ENCODE data around the gene TPM2.

The TPM2 gene

GRCh38 chr9:35727676-35728040 lies 37.9 kb upstream of the TPM2 start:
- TF ChIP-seq, protein P1, sequence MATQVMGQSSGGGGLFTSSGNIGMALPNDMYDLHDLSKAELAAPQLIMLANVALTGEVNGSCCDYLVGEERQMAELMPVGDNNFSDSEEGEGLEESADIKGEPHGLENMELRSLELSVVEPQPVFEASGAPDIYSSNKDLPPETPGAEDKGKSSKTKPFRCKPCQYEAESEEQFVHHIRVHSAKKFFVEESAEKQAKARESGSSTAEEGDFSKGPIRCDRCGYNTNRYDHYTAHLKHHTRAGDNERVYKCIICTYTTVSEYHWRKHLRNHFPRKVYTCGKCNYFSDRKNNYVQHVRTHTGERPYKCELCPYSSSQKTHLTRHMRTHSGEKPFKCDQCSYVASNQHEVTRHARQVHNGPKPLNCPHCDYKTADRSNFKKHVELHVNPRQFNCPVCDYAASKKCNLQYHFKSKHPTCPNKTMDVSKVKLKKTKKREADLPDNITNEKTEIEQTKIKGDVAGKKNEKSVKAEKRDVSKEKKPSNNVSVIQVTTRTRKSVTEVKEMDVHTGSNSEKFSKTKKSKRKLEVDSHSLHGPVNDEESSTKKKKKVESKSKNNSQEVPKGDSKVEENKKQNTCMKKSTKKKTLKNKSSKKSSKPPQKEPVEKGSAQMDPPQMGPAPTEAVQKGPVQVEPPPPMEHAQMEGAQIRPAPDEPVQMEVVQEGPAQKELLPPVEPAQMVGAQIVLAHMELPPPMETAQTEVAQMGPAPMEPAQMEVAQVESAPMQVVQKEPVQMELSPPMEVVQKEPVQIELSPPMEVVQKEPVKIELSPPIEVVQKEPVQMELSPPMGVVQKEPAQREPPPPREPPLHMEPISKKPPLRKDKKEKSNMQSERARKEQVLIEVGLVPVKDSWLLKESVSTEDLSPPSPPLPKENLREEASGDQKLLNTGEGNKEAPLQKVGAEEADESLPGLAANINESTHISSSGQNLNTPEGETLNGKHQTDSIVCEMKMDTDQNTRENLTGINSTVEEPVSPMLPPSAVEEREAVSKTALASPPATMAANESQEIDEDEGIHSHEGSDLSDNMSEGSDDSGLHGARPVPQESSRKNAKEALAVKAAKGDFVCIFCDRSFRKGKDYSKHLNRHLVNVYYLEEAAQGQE (IDR thresholded peaks at IDR 0.05; ENCODE audit: insufficient read depth in 1 of 2, low read depth in 2 of 2, low read length in 2 of 2), result no peak
- TF ChIP-seq TAF1 (IDR thresholded peaks at IDR 0.05; ENCODE audit: borderline replicate concordance, insufficient read depth, low read length), result no peak
- TF ChIP-seq FOXP2 (optimal IDR thresholded peaks at IDR 0.05; ENCODE audit: borderline replicate concordance, extremely low read depth, extremely low read length, insufficient read depth), result no peak
- TF ChIP-seq SIN3A (IDR thresholded peaks at IDR 0.05; ENCODE audit: borderline replicate concordance, insufficient read depth, low read length), result no peak
- TF ChIP-seq POLR2AphosphoS5 (IDR thresholded peaks at IDR 0.05; ENCODE audit: low read depth, low read length), result no peak

GRCh38 chr9:35726931-35727330 lies 37.2 kb upstream of the TPM2 start:
- TF ChIP-seq, protein P1 (IDR thresholded peaks at IDR 0.05; ENCODE audit: insufficient read depth in 1 of 2, low read depth in 2 of 2, low read length in 2 of 2), result no peak
- TF ChIP-seq SIN3A (IDR thresholded peaks at IDR 0.05; ENCODE audit: borderline replicate concordance, insufficient read depth, low read length) (no peak), TAF1 (IDR thresholded peaks at IDR 0.05; ENCODE audit: borderline replicate concordance, insufficient read depth, low read length) (no peak), POLR2AphosphoS5 (IDR thresholded peaks at IDR 0.05; ENCODE audit: low read depth, low read length) (no peak), FOXP2 (optimal IDR thresholded peaks at IDR 0.05; ENCODE audit: borderline replicate concordance, extremely low read depth, extremely low read length, insufficient read depth) (no peak)

- no peak for TF ChIP-seq POLR2AphosphoS5 (IDR thresholded peaks at IDR 0.05; ENCODE audit: low read depth, low read length)
- no peak for TF ChIP-seq SIN3A (IDR thresholded peaks at IDR 0.05; ENCODE audit: borderline replicate concordance, insufficient read depth, low read length)
- TF ChIP-seq FOXP2 (optimal IDR thresholded peaks at IDR 0.05; ENCODE audit: borderline replicate concordance, extremely low read depth, extremely low read length, insufficient read depth), result no peak
- no peak for TF ChIP-seq TAF1 (IDR thresholded peaks at IDR 0.05; ENCODE audit: borderline replicate concordance, insufficient read depth, low read length)
- TF ChIP-seq, protein P1 (IDR thresholded peaks at IDR 0.05; ENCODE audit: insufficient read depth in 1 of 2, low read depth in 2 of 2, low read length in 2 of 2), result no peak
These were observed 35.6 kb upstream of the TPM2 start for GRCh38 chr9:35725362-35725761.

DNA sequence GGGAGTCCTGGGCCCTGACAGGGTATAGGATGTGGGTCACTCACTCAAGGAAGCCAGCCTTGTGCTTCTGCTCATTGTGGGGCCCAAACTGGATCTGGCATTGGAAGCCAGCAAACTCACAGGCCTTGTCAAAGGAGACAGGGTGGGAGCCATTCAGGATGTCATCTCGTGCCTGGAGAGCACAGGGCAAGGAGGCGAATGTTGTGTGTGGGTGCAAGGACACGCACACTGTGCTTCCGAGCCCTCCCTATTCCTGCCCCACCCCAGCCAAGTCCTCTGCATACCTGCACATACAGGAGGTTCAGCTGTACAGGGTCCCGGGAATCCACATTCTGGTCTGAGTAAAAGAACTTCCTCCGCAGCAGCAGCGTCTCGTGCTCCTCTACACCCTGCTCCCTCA lies 34.2 kb upstream of the TPM2 start:
- TF ChIP-seq TAF1 (IDR thresholded peaks at IDR 0.05; ENCODE audit: borderline replicate concordance, insufficient read depth, low read length), result no peak
- no peak for TF ChIP-seq FOXP2 (optimal IDR thresholded peaks at IDR 0.05; ENCODE audit: borderline replicate concordance, extremely low read depth, extremely low read length, insufficient read depth)
- TF ChIP-seq POLR2AphosphoS5 (IDR thresholded peaks at IDR 0.05; ENCODE audit: low read depth, low read length), result no peak
- TF ChIP-seq, protein P1 (IDR thresholded peaks at IDR 0.05; ENCODE audit: insufficient read depth in 1 of 2, low read depth in 2 of 2, low read length in 2 of 2), result no peak
- TF ChIP-seq SIN3A (IDR thresholded peaks at IDR 0.05; ENCODE audit: borderline replicate concordance, insufficient read depth, low read length), result no peak

DNA sequence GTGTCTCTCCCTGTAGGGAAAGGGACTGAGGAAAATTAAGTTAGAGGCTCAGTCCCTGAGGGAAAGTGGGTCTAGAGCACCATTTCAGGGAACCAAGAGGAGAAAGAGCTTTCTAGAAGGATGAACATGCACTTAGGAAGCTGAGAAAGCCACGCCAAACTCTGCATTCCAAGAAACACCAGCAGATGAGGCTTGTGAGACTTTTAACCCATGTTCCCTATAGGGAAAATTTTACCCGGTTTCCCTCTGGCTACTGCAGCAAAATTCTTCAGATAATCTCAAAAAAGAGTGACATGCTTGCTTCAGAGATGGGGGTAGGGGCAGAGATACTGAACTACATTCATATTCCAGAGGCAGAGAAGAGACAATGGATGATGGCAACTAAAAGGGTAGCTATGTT lies 33.7 kb upstream of the TPM2 start:
- no peak for TF ChIP-seq FOXP2 (optimal IDR thresholded peaks at IDR 0.05; ENCODE audit: borderline replicate concordance, extremely low read depth, extremely low read length, insufficient read depth)
- TF ChIP-seq POLR2AphosphoS5 (IDR thresholded peaks at IDR 0.05; ENCODE audit: low read depth, low read length), result no peak
- no peak for TF ChIP-seq TAF1 (IDR thresholded peaks at IDR 0.05; ENCODE audit: borderline replicate concordance, insufficient read depth, low read length)
- no peak for TF ChIP-seq SIN3A (IDR thresholded peaks at IDR 0.05; ENCODE audit: borderline replicate concordance, insufficient read depth, low read length)
- TF ChIP-seq, protein P1 (IDR thresholded peaks at IDR 0.05; ENCODE audit: insufficient read depth in 1 of 2, low read depth in 2 of 2, low read length in 2 of 2), result no peak

Data from PFSK-1 (cell line).